Activated T-helper 2 cell treated with anti-CD3 and anti-CD28 coated beads, Interferon-gamma antibody, Interleukin-2, Interleukin-4, amounts not matched to agents 10 μg/mL and 5 μg/mL and 100 μg/mL, durations not matched to agents 14 hours and 24 hours and 36 hours (primary cell): Measurements from ENCODE around the gene ADARB1. TPM values are rescaled to one million over a fixed set of nuclear protein-coding genes. Genes with fewer than 3 reads are reported as not detected.
"Not testable (repeated sequence)": the region's sequence is repeated elsewhere in the genome, so short reads cannot be mapped to it uniquely, and the experiment has no call there.

Source experiments
- DNase-seq: peaks from one replicate; pipeline ENCODE4 v3.0.0; 2021; ENCODE audit warnings: low spot score
- H3K27ac Mint-ChIP-seq: one replicate; pipeline ENCODE4 v1.8.0; 2021; ENCODE audit warnings: mixed read lengths
- H3K27me3 Mint-ChIP-seq: one replicate; pipeline ENCODE4 v1.8.0; 2021; ENCODE audit warnings: low read depth, mixed read lengths
- H3K36me3 Mint-ChIP-seq: one replicate; pipeline ENCODE4 v1.8.0; 2021; ENCODE audit warnings: low read depth, mixed read lengths
- H3K4me1 Mint-ChIP-seq: one replicate; pipeline ENCODE4 v1.8.0; 2021; ENCODE audit warnings: low read depth, mixed read lengths
- H3K4me3 Mint-ChIP-seq: one replicate; pipeline ENCODE4 v1.8.0; 2021; ENCODE audit warnings: low read depth, mild to moderate bottlenecking, moderate library complexity, mixed read lengths
- H3K9me3 Mint-ChIP-seq: one replicate; pipeline ENCODE4 v1.8.0; 2021; ENCODE audit warnings: mixed read lengths
- intact Hi-C: fragments of 100-400 bp; cut with micrococcal nuclease; formaldehyde crosslinking; loops from one replicate; pipeline ENCODE4 v1.15.1; 2023
- total RNA-seq: library from RNA; stranded (reverse); gene quantifications from 2 replicates; pipeline ENCODE4 v1.2.3, GENCODE V29; 2022

The ADARB1 gene
- total RNA-seq, 1 donor from 2014 or later: 25.8 TPM

GRCh38 chr21:45135868-45136267 is 61.5 kb downstream of the ADARB1 start:
- no peak for DNase-seq
- Mint-ChIP-seq H3K36me3 (no peaks in the 10 kb centered on the region), H3K4me3 (no peak overlapping the region), H3K9me3 (no peaks in the 10 kb centered on the region), H3K27me3 (no peaks in the 10 kb centered on the region), H3K27ac (no peak overlapping the region), H3K4me1 (peaks cover 10% of the 10 kb centered on the region)
- intact Hi-C loops: loop anchor here (5.0 kb wide), 1 partner anchor 151 kb away; the partner anchor contains the start of gene POFUT2

- Mint-ChIP-seq H3K36me3 (no peaks in the 10 kb centered on the region), H3K27ac (no peak overlapping the region)
Observed at GRCh38 chr21:45136500-45136899, 62.1 kb downstream of the ADARB1 start.

DNA sequence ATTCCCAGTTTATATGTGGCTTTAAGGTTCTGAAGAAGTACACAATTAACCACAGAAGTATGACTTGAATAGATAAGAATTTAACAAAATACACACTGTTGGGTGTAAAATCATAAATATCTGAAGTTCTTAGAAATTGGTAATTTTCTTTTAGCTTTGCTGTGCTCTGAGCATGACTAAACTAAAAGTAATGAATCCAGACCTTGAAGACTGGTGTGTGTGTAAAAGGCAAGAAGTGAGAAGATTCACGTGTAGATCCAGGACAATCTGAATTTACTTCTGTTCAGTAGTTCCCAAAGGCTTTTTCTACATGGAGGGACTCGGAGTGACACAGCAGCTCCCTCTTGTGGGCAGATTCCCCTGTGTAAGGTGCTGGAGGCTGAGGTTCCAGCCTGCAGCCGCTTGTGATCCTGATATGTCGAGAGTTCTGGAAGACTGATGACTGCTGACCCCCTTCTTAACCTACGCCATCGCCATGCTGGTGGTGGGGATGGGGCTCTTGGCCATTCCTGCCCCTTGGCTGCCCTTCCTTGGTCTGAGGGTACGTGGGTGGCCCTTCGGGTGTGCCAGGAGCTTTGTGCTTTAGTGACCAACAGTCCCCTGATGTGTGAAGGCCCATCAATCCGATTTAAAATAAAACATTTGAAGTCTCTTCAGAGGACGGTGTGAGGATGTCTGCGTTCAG is 62.7 kb downstream of the ADARB1 start:
- intact Hi-C loops: loop anchor here (5.0 kb wide), 1 partner anchor 150 kb away; the partner anchor contains the start of gene POFUT2
- Mint-ChIP-seq H3K9me3 (no peaks in the 10 kb centered on the region), H3K4me1 (peaks cover 10% of the 10 kb centered on the region), H3K27me3 (no peaks in the 10 kb centered on the region), H3K4me3 (no peak overlapping the region), H3K36me3 (no peaks in the 10 kb centered on the region), H3K27ac (peak overlapping the region; percentile 4)
- DNase-seq: peak; percentile 42

More at GRCh38 chr21:45136500-45136899, 62.1 kb downstream of the ADARB1 start:
- no peaks in the 10 kb centered on the region for H3K9me3 Mint-ChIP-seq
- H3K4me3 Mint-ChIP-seq: no peak overlapping the region
- DNase-seq: no peak
- peaks cover 10% of the 10 kb centered on the region for H3K4me1 Mint-ChIP-seq
- intact Hi-C loops: loop anchor here (5.0 kb wide), 1 partner anchor 151 kb away; the partner anchor contains the start of gene POFUT2
- H3K27me3 Mint-ChIP-seq: no peaks in the 10 kb centered on the region

- Mint-ChIP-seq H3K27ac (peak overlapping the region; percentile 4), H3K4me3 (no peak overlapping the region), H3K4me1 (peaks cover 10% of the 10 kb centered on the region), H3K27me3 (no peaks in the 10 kb centered on the region), H3K9me3 (no peaks in the 10 kb centered on the region), H3K36me3 (no peaks in the 10 kb centered on the region)
- intact Hi-C loops: loop anchor here (5.0 kb wide), 1 partner anchor 150 kb away; the partner anchor contains the start of gene POFUT2
- no peak for DNase-seq
Observed at GRCh38 chr21:45137612-45137937, 63.2 kb downstream of the ADARB1 start.

DNA sequence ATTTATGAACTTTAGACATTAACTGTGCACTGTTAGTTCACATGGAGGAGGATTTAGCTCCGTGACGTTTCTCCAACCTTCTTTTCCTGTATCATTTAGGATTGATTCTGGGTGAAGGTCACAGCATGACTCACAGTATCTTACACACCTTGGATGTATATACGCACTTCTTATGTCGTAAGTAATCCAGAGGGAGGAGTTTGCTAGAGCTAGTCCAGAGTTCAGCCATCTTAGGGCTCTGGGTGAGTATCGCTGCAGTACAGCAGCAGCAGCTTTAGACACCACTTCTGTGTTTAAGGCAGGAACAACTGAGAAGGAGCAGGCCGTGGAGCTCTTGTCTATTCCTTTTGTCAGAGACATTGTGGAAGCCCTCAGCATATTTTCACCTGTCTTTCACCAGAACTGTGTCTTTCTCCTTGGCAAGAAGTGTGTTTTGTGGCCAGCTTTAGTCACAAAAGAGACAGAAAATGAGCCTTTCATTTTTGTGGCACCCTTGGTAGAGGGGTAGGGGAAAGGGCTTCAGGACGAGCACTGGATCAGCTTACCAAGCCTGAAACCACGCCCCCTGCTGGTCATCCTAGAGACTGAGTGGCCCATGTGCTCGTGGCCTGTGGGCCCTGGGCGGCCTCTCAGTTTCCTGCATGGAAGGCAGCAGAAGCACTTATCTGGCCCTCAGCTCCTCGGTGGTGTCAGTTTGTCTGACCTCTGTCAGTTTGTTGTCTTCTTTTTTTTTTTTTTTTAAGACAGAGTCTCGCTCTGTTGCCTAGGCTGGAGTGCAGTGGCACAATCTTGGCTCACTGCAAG is 64.0 kb downstream of the ADARB1 start:
- Mint-ChIP-seq H3K27me3 (no peaks in the 10 kb centered on the region), H3K27ac (no peak overlapping the region), H3K4me3 (no peak overlapping the region), H3K4me1 (peaks cover 8% of the 10 kb centered on the region), H3K36me3 (no peaks in the 10 kb centered on the region), H3K9me3 (no peaks in the 10 kb centered on the region)
- peak; percentile 53 for DNase-seq
- intact Hi-C loops: loop anchor here (5.0 kb wide), 1 partner anchor 149 kb away; the partner anchor contains the start of gene POFUT2

GRCh38 chr21:45139003-45139360 is 64.6 kb downstream of the ADARB1 start:
- intact Hi-C loops: loop anchor here (5.0 kb wide), 1 partner anchor 148 kb away; the partner anchor contains the start of gene POFUT2
- not testable (repeated sequence) for H3K27me3 Mint-ChIP-seq, DNase-seq, H3K27ac Mint-ChIP-seq, H3K4me1 Mint-ChIP-seq, H3K36me3 Mint-ChIP-seq, H3K4me3 Mint-ChIP-seq, H3K9me3 Mint-ChIP-seq

GRCh38 chr21:45139473-45139872 is 65.1 kb downstream of the ADARB1 start:
- no peaks in the 10 kb centered on the region for H3K9me3 Mint-ChIP-seq
- H3K27ac Mint-ChIP-seq: no peak overlapping the region
- H3K4me1 Mint-ChIP-seq: peaks cover 8% of the 10 kb centered on the region
- peaks cover 3% of the 10 kb centered on the region for H3K36me3 Mint-ChIP-seq
- H3K27me3 Mint-ChIP-seq: no peaks in the 10 kb centered on the region
- intact Hi-C loops: loop anchor here (5.0 kb wide), 1 partner anchor 148 kb away; the partner anchor contains the start of gene POFUT2
- no peak overlapping the region for H3K4me3 Mint-ChIP-seq
- DNase-seq: no peak

DNA sequence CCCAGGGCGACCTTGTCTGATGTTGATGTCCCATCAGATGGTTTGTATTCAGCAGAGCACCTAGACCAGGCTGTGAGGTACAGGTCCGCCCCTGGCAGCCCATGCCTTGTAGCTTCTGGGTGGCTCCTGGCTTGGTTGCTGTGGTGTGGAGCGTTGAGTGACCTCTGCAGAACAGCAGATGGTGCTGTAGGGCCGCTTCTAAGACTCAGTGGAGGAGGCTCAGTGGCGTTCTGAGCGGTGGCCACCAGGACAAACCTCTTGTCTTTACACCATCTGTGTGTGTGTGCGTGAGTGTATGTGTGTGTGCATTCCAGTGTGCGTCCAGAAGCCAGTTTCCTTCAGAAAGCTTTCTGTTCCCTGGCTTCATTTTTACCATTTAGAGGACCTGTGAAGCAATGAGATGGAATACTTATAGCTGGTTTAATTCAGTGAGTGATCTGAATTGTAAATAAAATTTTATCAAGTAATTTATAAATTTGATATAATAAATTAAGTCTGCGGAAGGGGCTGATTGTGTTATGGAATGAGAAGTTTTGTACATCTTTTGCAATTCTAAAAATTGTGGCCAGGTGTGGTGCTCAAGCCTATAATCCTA is 66.1 kb downstream of the ADARB1 start:
- H3K9me3 Mint-ChIP-seq: no peaks in the 10 kb centered on the region
- no peaks in the 10 kb centered on the region for H3K27me3 Mint-ChIP-seq
- peaks cover 3% of the 10 kb centered on the region for H3K36me3 Mint-ChIP-seq
- H3K4me3 Mint-ChIP-seq: no peak overlapping the region
- H3K4me1 Mint-ChIP-seq: peaks cover 8% of the 10 kb centered on the region
- no peak overlapping the region for H3K27ac Mint-ChIP-seq
- intact Hi-C loops: loop anchor here (1.0 kb wide), 1 partner anchor 299 kb away; no protein-coding TSS in a partner anchor
- DNase-seq: peak; percentile 61

DNA sequence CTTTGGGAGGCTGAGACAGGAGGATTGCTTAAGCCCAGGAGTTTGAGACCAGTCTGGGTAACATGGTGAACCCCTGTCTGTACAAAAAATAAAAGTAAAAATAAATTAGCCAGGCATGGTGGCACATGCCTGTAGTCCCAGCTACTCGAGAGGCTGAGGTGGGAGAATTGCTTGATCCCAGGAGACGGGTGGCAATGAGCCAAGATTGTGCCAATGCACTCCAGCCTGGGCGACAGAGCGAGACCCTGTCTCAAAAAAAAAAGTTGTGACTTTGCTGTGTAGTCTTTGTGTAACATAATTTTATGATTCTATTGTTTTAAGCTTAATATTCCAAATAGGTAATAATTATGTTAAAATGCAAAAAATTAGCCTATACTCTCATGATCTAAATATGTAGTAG is 66.6 kb downstream of the ADARB1 start:
- not testable (repeated sequence) for H3K36me3 Mint-ChIP-seq, H3K27ac Mint-ChIP-seq, H3K27me3 Mint-ChIP-seq, H3K4me3 Mint-ChIP-seq, H3K4me1 Mint-ChIP-seq, H3K9me3 Mint-ChIP-seq, DNase-seq
- intact Hi-C loops: loop anchor here (1.0 kb wide), 1 partner anchor 298 kb away; no protein-coding TSS in a partner anchor

DNA sequence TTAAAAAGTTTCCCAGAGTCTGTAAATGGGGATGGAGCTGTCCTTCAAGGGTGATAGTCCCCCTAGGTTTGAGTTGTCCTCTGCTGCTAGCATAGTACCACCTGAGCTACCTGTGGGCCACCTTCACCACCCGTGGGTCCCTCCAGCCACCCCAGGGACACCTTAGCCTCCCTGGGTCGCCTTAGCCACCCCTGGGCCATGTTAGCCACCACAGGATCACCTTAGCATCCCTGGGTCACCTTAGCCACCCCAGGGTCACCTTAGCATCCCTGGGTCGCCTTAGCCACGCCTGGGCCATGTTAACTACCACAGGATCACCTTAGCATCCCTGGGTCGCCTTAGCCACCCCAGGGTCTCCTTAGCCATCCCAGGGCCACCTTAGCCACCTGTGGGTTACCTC is 67.1 kb downstream of the ADARB1 start:
- no peak for DNase-seq
- Mint-ChIP-seq H3K36me3 (peaks cover 11% of the 10 kb centered on the region), H3K27ac (no peak overlapping the region), H3K9me3 (no peaks in the 10 kb centered on the region), H3K4me1 (peaks cover 8% of the 10 kb centered on the region), H3K27me3 (no peaks in the 10 kb centered on the region), H3K4me3 (no peak overlapping the region)
- intact Hi-C loops: no loop called here

DNA sequence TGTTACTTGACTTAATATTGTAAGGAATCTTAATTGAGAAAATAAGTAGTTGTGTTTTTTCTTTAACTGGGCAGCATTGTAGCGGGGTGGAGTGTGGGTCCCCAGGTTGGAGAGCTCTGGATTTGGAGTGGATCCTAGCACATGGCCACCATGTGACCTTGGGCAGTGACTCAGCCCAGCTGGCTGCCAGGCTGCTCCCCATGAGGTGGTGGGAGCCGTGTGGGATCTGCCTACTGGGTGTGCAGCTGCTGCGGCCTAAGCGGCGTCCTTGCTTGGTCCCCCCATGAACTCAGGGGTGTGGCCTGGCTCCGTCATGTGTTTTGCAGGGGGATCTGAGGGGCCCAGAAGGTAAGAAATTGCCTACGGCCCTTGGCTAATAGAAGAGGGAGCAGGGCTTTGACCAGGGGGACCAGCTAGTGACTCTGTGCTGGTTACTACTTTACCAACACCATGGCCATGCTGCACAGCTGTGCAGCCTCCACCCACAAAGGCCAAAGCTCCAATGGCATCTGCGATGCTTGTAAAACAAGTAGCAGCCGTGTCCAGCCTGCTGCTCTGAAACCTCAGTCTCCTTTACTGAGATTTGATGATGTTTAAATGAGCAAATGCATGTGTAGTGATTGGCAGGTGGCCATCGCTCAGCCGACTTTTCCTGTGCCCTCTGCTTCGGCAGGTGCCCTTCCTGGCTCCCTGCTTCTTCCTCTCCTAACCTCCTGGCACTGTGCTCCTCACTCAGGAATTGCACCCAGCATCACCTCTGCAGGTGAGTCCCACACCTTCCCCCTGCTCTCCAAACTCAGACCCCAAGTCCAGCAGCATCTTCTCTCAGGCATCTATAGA is 68.3 kb downstream of the ADARB1 start:
- H3K36me3 Mint-ChIP-seq: peaks cover 11% of the 10 kb centered on the region
- H3K9me3 Mint-ChIP-seq: no peaks in the 10 kb centered on the region
- no peak for DNase-seq
- H3K4me3 Mint-ChIP-seq: no peak overlapping the region
- no peaks in the 10 kb centered on the region for H3K27me3 Mint-ChIP-seq
- H3K4me1 Mint-ChIP-seq: peaks cover 6% of the 10 kb centered on the region
- intact Hi-C loops: no loop called here
- H3K27ac Mint-ChIP-seq: no peak overlapping the region

- H3K9me3 Mint-ChIP-seq: no peaks in the 10 kb centered on the region
- H3K4me3 Mint-ChIP-seq: no peak overlapping the region
- no peak overlapping the region for H3K27ac Mint-ChIP-seq
- peaks cover 13% of the 10 kb centered on the region for H3K36me3 Mint-ChIP-seq
- intact Hi-C loops: no loop called here
- no peaks in the 10 kb centered on the region for H3K27me3 Mint-ChIP-seq
- no peak for DNase-seq
- H3K4me1 Mint-ChIP-seq: peaks cover 4% of the 10 kb centered on the region
Observed at GRCh38 chr21:45143855-45144254, 69.5 kb downstream of the ADARB1 start.
